H4 (cell line): ENCODE data around the gene GYPB. TPM values are rescaled to one million over a fixed set of nuclear protein-coding genes. Genes with fewer than 3 reads are reported as not detected.
"Not testable (repeated sequence)": the region's sequence is repeated elsewhere in the genome, so short reads cannot be mapped to it uniquely, and the experiment has no call there.

Source experiments
- DNase-seq: peaks from one replicate; pipeline ENCODE4 v3.0.0-alpha.2; 2015; ENCODE audit warnings: low spot score
- total RNA-seq: library from RNA; depleted of rRNA; stranded (reverse); fragments of >200 nt; shearing (Covaris generic); gene quantifications from 2 replicates; pipeline ENCODE4 v1.2.3, GENCODE V29; 2014; rRNA removed

The GYPB gene
- not detected in 2 replicates for total RNA-seq

GRCh38 chr4:144019277-144019676 is at the start of gene GYPB:
Gene GYPB (minus strand): TSS chr4:144019380. CDS start chr4:144019287, 93 bp downstream.
- DNase-seq = not testable (repeated sequence)

DNA sequence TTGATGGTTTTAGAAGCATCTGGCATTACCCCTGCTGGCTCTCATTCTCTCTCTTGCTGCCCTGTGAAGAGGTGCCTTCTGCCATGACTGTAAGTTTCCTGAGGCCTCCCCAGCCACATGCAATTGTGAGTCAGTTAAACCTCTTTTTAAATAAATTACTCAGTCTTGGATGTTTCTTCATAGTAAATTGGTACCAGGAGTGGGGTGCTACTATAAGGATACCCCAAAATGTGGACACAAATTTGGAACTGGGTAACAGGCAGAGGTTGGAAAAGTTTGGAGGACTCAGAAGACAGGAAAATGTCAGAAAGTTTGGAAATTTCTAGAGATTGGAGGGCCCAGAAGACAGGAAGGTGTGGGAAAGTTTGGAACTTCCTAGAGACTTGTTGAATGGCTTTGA is 42.4 kb upstream of the GYPB start:
- DNase-seq = not testable (repeated sequence)

- DNase-seq = not testable (repeated sequence)
Observed at GRCh38 chr4:144060234-144060859, 41.2 kb upstream of the GYPB start.

- DNase-seq = no peak
Observed at GRCh38 chr4:144056800-144057199, 37.6 kb upstream of the GYPB start.

GRCh38 chr4:144055336-144055735 is 36.2 kb upstream of the GYPB start:
- not testable (repeated sequence) for DNase-seq

DNA sequence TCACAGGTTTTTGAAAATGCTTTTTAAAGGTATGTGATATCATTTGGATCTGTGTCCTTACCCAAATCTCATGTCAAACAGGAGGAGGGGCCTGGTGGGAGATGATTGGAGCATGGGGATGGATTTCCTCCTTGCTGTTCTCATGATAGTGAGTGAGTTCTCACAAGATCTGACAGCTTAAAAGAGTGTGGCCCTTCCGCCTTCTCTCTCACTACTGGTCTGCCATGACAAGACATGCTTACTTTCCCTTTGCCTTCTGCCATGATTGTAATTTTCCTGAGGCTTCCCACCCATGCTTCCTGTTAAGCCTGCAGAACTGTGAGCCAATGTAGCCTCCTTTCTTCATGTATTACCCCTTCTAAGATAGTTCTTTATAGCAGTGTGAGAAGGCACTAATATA is 32.3 kb upstream of the GYPB start:
- DNase-seq = not testable (repeated sequence)

DNA sequence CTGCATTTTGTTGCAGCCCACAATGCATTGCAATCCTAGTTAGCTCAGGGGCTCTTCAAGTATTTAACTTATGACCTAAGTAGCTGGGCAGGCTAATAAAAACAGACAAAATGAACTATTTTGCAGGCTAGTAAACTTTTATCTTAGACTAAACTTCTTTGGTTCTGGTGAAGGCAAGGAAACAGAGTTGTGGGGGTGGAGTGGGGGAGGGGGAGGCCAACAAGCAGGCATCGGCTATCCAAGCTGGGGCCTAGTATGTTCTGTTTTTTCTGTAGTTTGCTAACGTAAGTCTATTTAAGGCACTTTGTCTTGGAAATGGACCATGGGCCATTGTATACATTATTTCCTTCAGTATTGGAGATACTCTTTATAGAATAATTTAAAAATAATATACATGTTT is 31.5 kb upstream of the GYPB start:
- DNase-seq = not testable (repeated sequence)

GRCh38 chr4:144049495-144050424 is 30.6 kb upstream of the GYPB start:
- DNase-seq = not testable (repeated sequence)

DNA sequence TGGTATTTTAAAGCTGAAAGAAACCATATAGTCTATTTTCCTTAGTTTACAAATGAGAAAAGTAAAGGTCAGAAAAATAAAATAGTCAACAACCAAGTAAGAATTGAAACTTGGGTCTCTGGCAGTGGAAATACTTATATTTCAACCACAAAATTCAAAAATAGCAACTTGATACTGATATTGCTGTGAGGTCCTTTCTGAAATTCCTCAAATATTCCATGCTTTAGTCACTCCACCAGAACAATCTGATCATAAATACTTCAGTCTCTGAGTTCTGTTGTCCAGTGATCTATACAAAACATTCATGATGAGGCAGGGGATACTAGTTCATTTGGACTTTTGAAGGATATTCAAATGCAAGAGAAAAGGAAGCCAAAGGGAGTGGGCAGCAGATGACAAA is 25.8 kb upstream of the GYPB start:
- DNase-seq = not testable (repeated sequence)

DNA sequence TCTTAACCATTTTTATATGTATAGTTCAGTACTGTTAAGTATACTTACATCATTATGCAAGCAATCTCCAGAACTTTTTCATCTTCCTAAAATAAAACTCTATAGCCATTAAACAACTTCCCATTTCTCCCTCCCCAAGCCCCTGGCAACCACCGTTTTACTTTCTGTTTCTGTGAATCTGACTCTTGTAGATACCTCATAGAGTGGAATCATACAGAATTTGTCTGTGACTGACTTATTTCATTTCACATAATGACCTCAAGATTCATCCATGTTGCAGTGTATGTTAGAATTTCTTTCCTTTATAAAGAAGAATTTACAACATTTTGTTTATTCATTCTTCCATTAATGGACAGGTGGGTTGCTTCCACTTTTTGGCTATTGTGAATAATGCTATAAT is 13.4 kb upstream of the GYPB start:
- DNase-seq = not testable (repeated sequence)

DNA sequence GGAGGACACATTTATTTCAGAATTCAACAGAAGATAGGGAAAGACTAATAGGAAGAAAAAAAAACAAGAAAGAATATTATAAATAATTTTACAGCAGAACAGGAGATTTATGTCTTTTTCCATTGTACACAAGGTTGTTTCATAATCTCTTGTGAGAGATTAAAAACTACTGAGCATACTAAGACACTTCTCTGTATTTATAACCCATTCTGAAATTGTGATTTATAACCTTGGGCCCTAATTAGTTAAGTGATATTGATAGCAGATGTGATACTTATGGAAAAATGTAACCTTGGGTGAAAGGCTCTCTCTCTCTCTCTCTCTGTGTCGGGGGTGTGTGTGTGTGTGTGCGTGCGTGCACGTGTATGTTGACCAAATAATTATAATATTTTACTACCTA is 12.7 kb upstream of the GYPB start:
- DNase-seq = not testable (repeated sequence)

- DNase-seq = not testable (repeated sequence)
Observed at GRCh38 chr4:144031369-144031768, 12.2 kb upstream of the GYPB start.

- not testable (repeated sequence) for DNase-seq
Observed at GRCh38 chr4:144030708-144031107, 11.5 kb upstream of the GYPB start.

GRCh38 chr4:144026682-144027081 is 7.5 kb upstream of the GYPB start:
- DNase-seq = not testable (repeated sequence)

- not testable (repeated sequence) for DNase-seq
Observed at GRCh38 chr4:144024399-144025053, 5.3 kb upstream of the GYPB start.

- DNase-seq = not testable (repeated sequence)
Observed at GRCh38 chr4:144022772-144023400, 3.7 kb upstream of the GYPB start.

DNA sequence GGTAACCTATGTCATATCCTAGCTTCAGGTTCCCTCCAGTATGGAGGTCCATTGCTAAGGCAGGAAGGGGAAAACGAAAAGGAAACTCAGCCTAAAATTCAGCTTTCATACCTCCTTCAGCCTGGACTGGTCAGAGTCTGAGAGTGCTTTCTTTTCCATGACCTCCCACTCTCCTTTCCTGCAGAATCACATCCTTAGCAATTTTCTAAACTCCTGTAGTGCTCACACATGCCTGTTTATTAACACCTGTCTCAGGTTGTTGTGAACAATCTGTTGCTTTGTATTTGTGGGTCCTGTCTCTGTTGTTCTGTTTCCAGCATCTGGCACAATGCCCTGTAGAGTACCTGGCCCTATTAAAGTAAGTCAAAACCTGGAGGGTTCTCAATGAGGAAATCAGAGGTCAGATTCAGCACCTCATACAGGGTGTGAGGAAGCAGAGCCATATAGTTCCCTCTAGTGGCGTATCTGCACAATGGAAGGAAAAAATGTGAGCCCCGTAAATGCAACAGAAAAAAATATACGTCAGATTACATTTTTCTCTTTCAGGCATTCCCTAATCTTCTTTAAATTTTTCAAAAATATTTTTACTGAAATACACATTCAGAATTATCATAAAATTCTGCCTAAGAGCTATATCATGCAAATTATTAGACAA is 2.3 kb upstream of the GYPB start:
- DNase-seq = peak; percentile 4

DNA sequence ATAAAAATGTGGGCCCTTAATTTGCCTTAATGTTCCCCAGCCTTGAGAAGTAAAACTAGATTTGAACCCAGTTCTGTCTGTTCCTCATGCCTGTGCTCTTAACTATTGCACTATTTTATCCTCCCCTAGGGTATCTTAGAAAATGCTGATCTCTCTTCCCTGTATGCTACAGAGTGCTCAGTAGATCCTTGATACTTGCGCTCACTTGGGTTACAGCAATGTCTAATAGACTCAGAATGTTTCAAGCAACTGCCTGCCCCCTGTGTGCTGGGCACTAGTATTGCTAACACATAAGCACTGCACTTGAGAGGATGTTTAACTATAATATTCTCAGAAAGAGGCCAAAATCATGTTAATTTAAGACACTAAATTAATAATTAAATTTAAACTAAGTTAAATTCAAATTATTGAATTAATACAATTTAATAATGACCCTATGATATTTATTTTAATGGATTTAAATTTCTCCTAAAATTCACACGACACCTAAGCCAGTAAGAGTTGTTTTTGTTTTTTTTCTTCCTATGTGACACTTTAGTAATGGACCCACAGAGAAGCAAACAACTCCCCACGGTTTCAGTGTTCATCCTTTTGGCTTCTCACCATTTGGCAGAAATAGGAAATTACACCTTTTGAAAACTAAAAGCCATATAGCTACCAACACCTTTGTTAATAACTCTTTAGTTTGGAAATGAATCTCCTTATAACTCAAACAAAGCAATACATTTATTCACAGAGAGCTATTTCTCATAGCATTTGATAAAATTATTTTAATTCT is 768 bp downstream of the GYPB start:
- DNase-seq = not testable (repeated sequence)

DNA sequence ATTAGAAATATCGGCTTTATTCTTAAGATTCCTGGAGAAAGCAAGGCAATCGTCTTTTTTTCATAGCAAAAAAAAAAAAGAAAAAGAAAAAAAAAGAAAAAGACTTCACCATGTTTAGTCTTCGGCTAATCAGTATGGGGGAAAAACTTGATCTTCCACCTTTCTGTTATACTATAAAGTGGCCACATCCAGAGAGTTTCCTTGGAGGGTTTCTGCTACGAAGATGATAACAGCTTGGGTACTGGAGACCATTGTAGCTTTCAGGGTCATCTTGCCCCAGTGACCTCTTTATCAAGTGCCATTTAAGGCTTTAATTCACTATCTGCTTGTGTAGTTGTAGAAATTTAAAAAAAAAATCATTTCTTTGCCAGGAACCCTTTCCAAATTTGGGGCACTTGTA is 1.9 kb downstream of the GYPB start:
- DNase-seq = not testable (repeated sequence)

DNA sequence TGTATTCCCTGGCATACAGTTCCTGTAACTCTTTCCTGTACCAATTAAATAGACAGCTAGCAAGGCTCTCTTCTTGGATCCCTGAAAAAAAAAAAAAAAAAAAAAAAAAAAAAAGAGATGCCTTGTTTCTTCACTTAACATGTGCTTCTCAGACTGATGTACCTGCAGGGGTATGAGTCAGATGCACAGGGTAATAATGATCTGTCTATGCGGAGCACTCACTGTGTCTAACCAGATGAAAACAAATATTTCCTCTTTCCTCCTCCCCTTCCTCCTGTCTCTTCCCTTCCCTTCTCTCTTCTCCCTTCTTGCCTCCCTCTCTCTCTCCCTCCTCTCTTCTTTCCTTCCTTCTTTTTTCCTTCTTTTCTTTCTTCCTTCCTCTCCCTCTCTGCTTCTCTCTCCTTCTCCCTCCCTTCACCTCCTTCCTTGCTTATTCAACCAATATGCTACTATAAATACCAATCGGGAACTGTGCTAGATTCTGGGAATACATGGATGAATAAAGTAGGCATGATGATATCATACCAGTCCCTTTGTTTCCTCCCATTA is 3.0 kb downstream of the GYPB start:
- not testable (repeated sequence) for DNase-seq
